Measurements from ENCODE around the gene PTPRT.

PTPRT gene

GRCh38 chr20:42862446-42862845 is 327.3 kb downstream of the PTPRT start:
- H3K27ac ChIP-seq (ENCODE audit: low read depth, low read length): no peak overlapping the region
- no peaks in the 10 kb centered on the region for H3K27me3 ChIP-seq (ENCODE audit: control insufficient read depth, insufficient read depth, low read length)
- H3K4me3 ChIP-seq (ENCODE audit: low read length): no peak overlapping the region
- no peaks in the 10 kb centered on the region for H3K4me1 ChIP-seq (ENCODE audit: control insufficient read depth, insufficient read depth, low read length)
- H3K36me3 ChIP-seq (ENCODE audit: control insufficient read depth, insufficient read depth, low read length): no peaks in the 10 kb centered on the region
- H3K9ac ChIP-seq (ENCODE audit: low read length): no peak overlapping the region

DNA sequence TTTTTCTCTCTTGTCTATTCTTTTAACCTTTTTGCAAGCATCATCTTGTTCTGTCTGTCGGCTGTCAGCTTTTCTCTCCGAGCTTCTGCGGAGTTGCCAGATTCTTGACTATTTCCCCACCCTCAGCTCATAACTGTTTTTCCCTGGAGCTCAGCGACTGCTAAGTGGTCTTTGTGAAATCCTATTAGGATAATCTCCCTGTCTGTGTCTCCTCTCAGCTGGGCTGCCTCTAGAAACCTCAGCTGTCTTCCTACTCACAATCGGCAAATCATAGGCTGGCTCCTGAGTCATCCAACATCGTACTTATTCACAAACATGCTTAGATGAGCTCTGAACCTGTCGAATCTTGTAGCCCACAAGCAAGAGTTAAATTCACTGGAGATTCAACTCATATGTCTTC is 332.3 kb downstream of the PTPRT start:
- H3K4me3 ChIP-seq (ENCODE audit: low read length): no peak overlapping the region
- H3K27me3 ChIP-seq (ENCODE audit: control insufficient read depth, insufficient read depth, low read length): no peaks in the 10 kb centered on the region
- no peaks in the 10 kb centered on the region for H3K4me1 ChIP-seq (ENCODE audit: control insufficient read depth, insufficient read depth, low read length)
- no peak overlapping the region for H3K27ac ChIP-seq (ENCODE audit: low read depth, low read length)
- no peaks in the 10 kb centered on the region for H3K36me3 ChIP-seq (ENCODE audit: control insufficient read depth, insufficient read depth, low read length)
- no peak overlapping the region for H3K9ac ChIP-seq (ENCODE audit: low read length)

GRCh38 chr20:42855896-42856295 is 333.8 kb downstream of the PTPRT start:
- Histone ChIP-seq H3K4me1 (ENCODE audit: control insufficient read depth, insufficient read depth, low read length) (no peaks in the 10 kb centered on the region), H3K4me3 (ENCODE audit: low read length) (no peak overlapping the region), H3K27me3 (ENCODE audit: control insufficient read depth, insufficient read depth, low read length) (no peaks in the 10 kb centered on the region), H3K36me3 (ENCODE audit: control insufficient read depth, insufficient read depth, low read length) (no peaks in the 10 kb centered on the region), H3K9ac (ENCODE audit: low read length) (no peak overlapping the region), H3K27ac (ENCODE audit: low read depth, low read length) (no peak overlapping the region)

DNA sequence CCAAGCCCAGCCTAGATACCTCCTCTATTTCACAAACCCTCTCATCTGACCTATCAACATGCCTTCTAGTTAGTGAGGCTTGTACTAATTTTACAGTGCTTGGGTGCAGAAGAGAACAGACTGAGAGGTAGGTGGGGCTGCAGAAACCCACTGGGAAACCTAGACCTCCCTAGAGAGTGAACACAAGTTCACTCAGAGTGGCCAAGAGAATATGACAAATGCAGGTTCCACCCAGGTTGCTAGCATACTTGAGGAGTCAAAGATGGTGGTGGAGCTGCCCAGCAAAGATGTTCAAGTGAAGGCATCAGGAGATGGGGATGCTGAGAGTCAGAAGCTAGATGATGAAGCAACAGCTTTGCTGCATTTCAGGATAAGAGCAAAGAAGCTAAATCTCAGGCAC is 337.0 kb downstream of the PTPRT start:
- Histone ChIP-seq H3K27me3 (ENCODE audit: control insufficient read depth, insufficient read depth, low read length) (no peaks in the 10 kb centered on the region), H3K27ac (ENCODE audit: low read depth, low read length) (no peak overlapping the region), H3K36me3 (ENCODE audit: control insufficient read depth, insufficient read depth, low read length) (no peaks in the 10 kb centered on the region), H3K4me3 (ENCODE audit: low read length) (no peak overlapping the region), H3K9ac (ENCODE audit: low read length) (no peak overlapping the region), H3K4me1 (ENCODE audit: control insufficient read depth, insufficient read depth, low read length) (no peaks in the 10 kb centered on the region)

DNA sequence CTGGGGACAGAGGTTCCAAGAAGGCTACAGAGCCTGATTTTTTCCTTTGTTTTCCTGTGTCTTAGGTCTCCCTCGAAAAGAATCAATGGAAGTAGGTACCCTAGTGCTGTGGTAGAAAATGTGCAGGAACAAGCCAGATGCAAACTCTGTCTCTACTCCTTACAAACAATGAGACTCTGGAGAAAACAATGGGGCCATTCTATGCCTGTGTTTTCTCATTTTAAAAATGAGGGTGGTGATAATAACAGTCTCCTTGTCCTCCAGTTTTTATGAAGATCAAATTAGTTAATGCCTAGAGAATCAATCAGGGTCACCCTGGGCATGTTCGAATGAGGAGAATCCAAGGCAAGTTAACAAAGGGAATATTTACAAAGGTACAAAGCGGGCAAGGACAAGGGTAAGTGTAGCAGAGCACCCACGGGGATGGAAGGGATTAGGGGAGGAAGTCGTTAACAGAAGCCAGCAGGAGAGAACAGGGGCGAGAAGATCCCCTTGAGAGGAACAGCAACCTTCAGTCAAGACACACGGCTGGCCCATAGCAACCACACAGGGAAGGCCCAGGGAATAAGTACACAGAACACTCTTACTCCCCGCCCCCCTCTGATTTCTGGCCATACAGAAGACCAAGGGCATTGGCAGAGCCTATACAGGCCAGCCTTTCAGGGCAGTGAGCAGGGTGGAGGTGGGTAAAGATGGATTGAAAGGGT is 342.8 kb downstream of the PTPRT start:
- no peaks in the 10 kb centered on the region for H3K36me3 ChIP-seq (ENCODE audit: control insufficient read depth, insufficient read depth, low read length)
- no peak overlapping the region for H3K4me3 ChIP-seq (ENCODE audit: low read length)
- no peak overlapping the region for H3K27ac ChIP-seq (ENCODE audit: low read depth, low read length)
- H3K9ac ChIP-seq (ENCODE audit: low read length): no peak overlapping the region
- H3K27me3 ChIP-seq (ENCODE audit: control insufficient read depth, insufficient read depth, low read length): no peaks in the 10 kb centered on the region
- no peaks in the 10 kb centered on the region for H3K4me1 ChIP-seq (ENCODE audit: control insufficient read depth, insufficient read depth, low read length)

DNA sequence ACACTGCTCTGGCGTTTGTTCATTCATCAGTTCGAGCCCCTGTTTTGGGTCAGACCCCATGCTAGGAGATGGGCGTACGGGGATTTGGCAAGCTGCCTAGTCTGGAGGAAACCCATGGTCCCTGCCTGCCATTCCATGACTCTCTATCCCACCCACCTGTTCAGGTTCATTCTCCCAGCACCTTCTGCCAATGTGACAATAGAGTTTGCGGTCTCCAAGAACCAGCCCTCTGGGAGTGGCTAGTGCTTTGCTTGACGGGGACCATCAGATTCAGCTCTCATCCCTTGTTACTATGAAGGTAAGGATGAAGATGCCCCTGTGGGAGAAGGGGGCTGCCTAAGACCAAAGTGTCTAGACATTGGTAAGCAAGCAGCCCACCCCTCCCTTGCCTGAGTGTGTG is 345.0 kb downstream of the PTPRT start:
- Histone ChIP-seq H3K36me3 (ENCODE audit: control insufficient read depth, insufficient read depth, low read length) (no peaks in the 10 kb centered on the region), H3K9ac (ENCODE audit: low read length) (no peak overlapping the region), H3K27me3 (ENCODE audit: control insufficient read depth, insufficient read depth, low read length) (no peaks in the 10 kb centered on the region), H3K4me3 (ENCODE audit: low read length) (no peak overlapping the region), H3K4me1 (ENCODE audit: control insufficient read depth, insufficient read depth, low read length) (no peaks in the 10 kb centered on the region), H3K27ac (ENCODE audit: low read depth, low read length) (no peak overlapping the region)

- Histone ChIP-seq H3K9ac (ENCODE audit: low read length) (no peak overlapping the region), H3K27ac (ENCODE audit: low read depth, low read length) (no peak overlapping the region), H3K36me3 (ENCODE audit: control insufficient read depth, insufficient read depth, low read length) (no peaks in the 10 kb centered on the region), H3K4me3 (ENCODE audit: low read length) (no peak overlapping the region), H3K27me3 (ENCODE audit: control insufficient read depth, insufficient read depth, low read length) (no peaks in the 10 kb centered on the region), H3K4me1 (ENCODE audit: control insufficient read depth, insufficient read depth, low read length) (no peaks in the 10 kb centered on the region)
Measured at GRCh38 chr20:42837456-42837855, 352.2 kb downstream of the PTPRT start.

DNA sequence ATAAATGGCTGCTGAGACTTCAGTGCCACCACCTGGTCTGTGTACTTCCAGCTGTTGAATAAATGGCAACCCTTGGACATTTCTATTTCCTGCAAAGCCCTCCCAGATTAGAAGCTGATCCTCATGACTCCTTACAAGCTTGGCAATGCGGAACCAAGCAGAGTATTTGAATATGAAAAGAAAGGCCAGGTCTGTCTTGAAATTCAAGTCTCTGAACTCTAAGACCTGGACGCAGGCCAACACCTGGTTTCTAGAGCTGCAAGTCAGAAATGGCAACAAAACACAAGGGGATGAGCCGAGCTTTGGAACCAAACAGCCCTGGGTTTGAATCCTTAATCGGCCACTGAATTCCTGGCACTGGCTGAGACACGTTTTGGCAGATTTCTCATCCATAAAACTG is 353.4 kb downstream of the PTPRT start:
- H3K4me3 ChIP-seq (ENCODE audit: low read length): no peak overlapping the region
- H3K27me3 ChIP-seq (ENCODE audit: control insufficient read depth, insufficient read depth, low read length): no peaks in the 10 kb centered on the region
- no peak overlapping the region for H3K27ac ChIP-seq (ENCODE audit: low read depth, low read length)
- no peak overlapping the region for H3K9ac ChIP-seq (ENCODE audit: low read length)
- H3K36me3 ChIP-seq (ENCODE audit: control insufficient read depth, insufficient read depth, low read length): no peaks in the 10 kb centered on the region
- no peaks in the 10 kb centered on the region for H3K4me1 ChIP-seq (ENCODE audit: control insufficient read depth, insufficient read depth, low read length)

- no peak overlapping the region for H3K9ac ChIP-seq (ENCODE audit: low read length)
Measured at GRCh38 chr20:42807876-42808275, 381.8 kb downstream of the PTPRT start.

GRCh38 chr20:42795111-42795695 is 394.5 kb downstream of the PTPRT start:
- Histone ChIP-seq H3K36me3 (ENCODE audit: control insufficient read depth, insufficient read depth, low read length) (no peaks in the 10 kb centered on the region), H3K9ac (ENCODE audit: low read length) (no peak overlapping the region), H3K27ac (ENCODE audit: low read depth, low read length) (no peak overlapping the region), H3K4me1 (ENCODE audit: control insufficient read depth, insufficient read depth, low read length) (no peaks in the 10 kb centered on the region), H3K4me3 (ENCODE audit: low read length) (no peak overlapping the region), H3K27me3 (ENCODE audit: control insufficient read depth, insufficient read depth, low read length) (no peaks in the 10 kb centered on the region)

More at GRCh38 chr20:42807876-42808275, 381.8 kb downstream of the PTPRT start:
- Histone ChIP-seq H3K4me3 (ENCODE audit: low read length) (no peak overlapping the region), H3K4me1 (ENCODE audit: control insufficient read depth, insufficient read depth, low read length) (no peaks in the 10 kb centered on the region), H3K27ac (ENCODE audit: low read depth, low read length) (no peak overlapping the region), H3K27me3 (ENCODE audit: control insufficient read depth, insufficient read depth, low read length) (no peaks in the 10 kb centered on the region), H3K36me3 (ENCODE audit: control insufficient read depth, insufficient read depth, low read length) (no peaks in the 10 kb centered on the region)

GRCh38 chr20:42792052-42792451 is 397.7 kb downstream of the PTPRT start:
- H3K9ac ChIP-seq (ENCODE audit: low read length): no peak overlapping the region
- H3K4me1 ChIP-seq (ENCODE audit: control insufficient read depth, insufficient read depth, low read length): no peaks in the 10 kb centered on the region
- no peak overlapping the region for H3K27ac ChIP-seq (ENCODE audit: low read depth, low read length)
- no peaks in the 10 kb centered on the region for H3K27me3 ChIP-seq (ENCODE audit: control insufficient read depth, insufficient read depth, low read length)
- no peaks in the 10 kb centered on the region for H3K36me3 ChIP-seq (ENCODE audit: control insufficient read depth, insufficient read depth, low read length)
- no peak overlapping the region for H3K4me3 ChIP-seq (ENCODE audit: low read length)

GRCh38 chr20:42790111-42790510 is 399.6 kb downstream of the PTPRT start:
- no peak overlapping the region for H3K9ac ChIP-seq (ENCODE audit: low read length)
- no peaks in the 10 kb centered on the region for H3K27me3 ChIP-seq (ENCODE audit: control insufficient read depth, insufficient read depth, low read length)
- no peaks in the 10 kb centered on the region for H3K4me1 ChIP-seq (ENCODE audit: control insufficient read depth, insufficient read depth, low read length)
- H3K4me3 ChIP-seq (ENCODE audit: low read length): no peak overlapping the region
- no peaks in the 10 kb centered on the region for H3K36me3 ChIP-seq (ENCODE audit: control insufficient read depth, insufficient read depth, low read length)
- no peak overlapping the region for H3K27ac ChIP-seq (ENCODE audit: low read depth, low read length)

DNA sequence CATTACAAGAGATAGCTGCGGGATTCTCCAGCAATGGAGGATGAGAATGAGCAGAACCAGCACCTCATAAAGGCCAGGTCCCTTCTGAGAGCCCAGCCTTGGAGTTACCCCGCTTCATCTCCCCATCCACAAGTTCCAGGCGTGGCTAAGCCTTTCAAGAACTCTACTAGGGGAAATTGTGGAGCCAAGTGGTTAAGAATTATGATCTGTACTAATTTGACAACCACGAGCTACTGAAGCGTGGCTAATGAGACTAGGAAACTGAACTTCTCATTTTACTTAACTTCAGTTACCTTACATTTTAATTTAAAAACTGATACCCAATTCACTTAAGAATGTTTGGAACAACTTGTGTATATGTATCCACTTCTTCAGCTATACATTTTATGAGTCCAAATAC is 401.0 kb downstream of the PTPRT start:
- H3K36me3 ChIP-seq (ENCODE audit: control insufficient read depth, insufficient read depth, low read length): no peaks in the 10 kb centered on the region
- H3K4me3 ChIP-seq (ENCODE audit: low read length): no peak overlapping the region
- no peak overlapping the region for H3K9ac ChIP-seq (ENCODE audit: low read length)
- H3K27ac ChIP-seq (ENCODE audit: low read depth, low read length): no peak overlapping the region
- no peaks in the 10 kb centered on the region for H3K27me3 ChIP-seq (ENCODE audit: control insufficient read depth, insufficient read depth, low read length)
- H3K4me1 ChIP-seq (ENCODE audit: control insufficient read depth, insufficient read depth, low read length): no peaks in the 10 kb centered on the region

Measured in rectal smooth muscle tissue (tissue), 1 donor.